ENCODE measurements around the gene TMEM117. TPM values are rescaled to one million over a fixed set of nuclear protein-coding genes. Genes with fewer than 3 reads are reported as not detected.

TMEM117 gene
- total and polyA plus RNA-seq, 2 donors (not counting 1 experiment from before 2014, with no cell fraction given) = 2.0 to 10.4 TPM

GRCh38 chr12:44357494-44357893, 521.6 kb downstream of the TMEM117 start:
- Histone ChIP-seq H3K4me2 (replicated peaks; ENCODE audit: low read depth, low read length, poor library complexity, severe bottlenecking) (no peak overlapping the region), H3K4me3 (ENCODE audit: control extremely low read depth in 1 of 5, extremely low read depth in 1 of 5, insufficient read depth in 1 of 5, low read depth in 2 of 5, low read length in 4 of 5) (no peak overlapping the region), H3K9ac (ENCODE audit: low read length) (no peak overlapping the region), H3K9me3 (ENCODE audit: control extremely low read depth in 1 of 3, control insufficient read depth in 2 of 3, insufficient read depth in 1 of 3, low read length in 2 of 3) (peaks cover 0 to 1% (median 0%) of the 10 kb centered on the region in 3 donors), H3K27me3 (replicated peaks in 1 of 4; ENCODE audit: control extremely low read depth in 1 of 4, control insufficient read depth in 3 of 4, insufficient read depth in 4 of 4, low read length in 3 of 4) (no peaks in the 10 kb centered on the region), H3K4me1 (ENCODE audit: control insufficient read depth in 2 of 2, insufficient read depth in 2 of 2, low read length in 2 of 2) (no peaks in the 10 kb centered on the region), H3K79me2 (ENCODE audit: control insufficient read depth, insufficient read depth, low read length) (no peaks in the 10 kb centered on the region), H3K27ac (ENCODE audit: low read length in 2 of 2) (no peak overlapping the region), H2AFZ (ENCODE audit: insufficient read depth, low read depth, low read length, poor library complexity, severe bottlenecking) (no peak overlapping the region), H3K36me3 (replicated peaks in 1 of 2; ENCODE audit: control extremely low read depth in 1 of 2, control insufficient read depth in 1 of 2, extremely low read depth in 1 of 2, insufficient read depth in 2 of 2, low read length in 1 of 2) (no peaks in the 10 kb centered on the region), H4K20me1 (ENCODE audit: control insufficient read depth, insufficient read depth, low read length, poor library complexity, severe bottlenecking) (no peaks in the 10 kb centered on the region)
- H3K27ac Mint-ChIP-seq = no peak overlapping the region
- H3K4me1 Mint-ChIP-seq = no peaks in the 10 kb centered on the region
- H3K4me3 Mint-ChIP-seq = no peak overlapping the region
- ATAC-seq (ENCODE audit: low read depth) = no peak
- ChIA-PET CTCF (no interaction called here), POLR2A (no interaction called here)
- no CpG with 5 or more reads among the region's 2 CpGs for WGBS (ENCODE audit: insufficient coverage)
- no peaks in the 10 kb centered on the region for H3K9me3 Mint-ChIP-seq (ENCODE audit: insufficient read depth)
- no peaks in the 10 kb centered on the region for H3K27me3 Mint-ChIP-seq
- intact Hi-C loops (cut with micrococcal nuclease) = no loop called here
- DNase-seq = no peak
- TF ChIP-seq CTCF (IDR thresholded peaks at IDR 0.05) = no peak
- TF ChIP-seq EZH2 (IDR thresholded peaks at IDR 0.05; ENCODE audit: borderline replicate concordance, insufficient read depth, low read depth, low read length, poor library complexity, severe bottlenecking) = no peak

GRCh38 chr12:44358636-44359035, 522.8 kb downstream of the TMEM117 start:
- CTCF ChIA-PET = no interaction called here
- no peak for TF ChIP-seq EZH2 (IDR thresholded peaks at IDR 0.05; ENCODE audit: borderline replicate concordance, insufficient read depth, low read depth, low read length, poor library complexity, severe bottlenecking)
- H3K4me2 ChIP-seq (replicated peaks; ENCODE audit: low read depth, low read length, poor library complexity, severe bottlenecking) = no peak overlapping the region
- Mint-ChIP-seq H3K4me1 (no peaks in the 10 kb centered on the region), H3K27ac (no peak overlapping the region), H3K9me3 (ENCODE audit: insufficient read depth) (no peaks in the 10 kb centered on the region), H3K27me3 (no peaks in the 10 kb centered on the region), H3K4me3 (no peak overlapping the region)
- H2AFZ ChIP-seq (ENCODE audit: insufficient read depth, low read depth, low read length, poor library complexity, severe bottlenecking) = no peak overlapping the region
- ATAC-seq (ENCODE audit: low read depth) (no peak), DNase-seq (no peak)
- no peak overlapping the region for H3K4me3 ChIP-seq (ENCODE audit: control extremely low read depth in 1 of 5, extremely low read depth in 1 of 5, insufficient read depth in 1 of 5, low read depth in 2 of 5, low read length in 4 of 5)
- no peaks in the 10 kb centered on the region for H3K79me2 ChIP-seq (ENCODE audit: control insufficient read depth, insufficient read depth, low read length)
- intact Hi-C loops (cut with micrococcal nuclease) = no loop called here
- no peaks in the 10 kb centered on the region for H4K20me1 ChIP-seq (ENCODE audit: control insufficient read depth, insufficient read depth, low read length, poor library complexity, severe bottlenecking)
- WGBS (ENCODE audit: insufficient coverage) = no CpG with 5 or more reads among the region's 1 CpG
- no peaks in the 10 kb centered on the region for H3K4me1 ChIP-seq (ENCODE audit: control insufficient read depth in 2 of 2, insufficient read depth in 2 of 2, low read length in 2 of 2)
- POLR2A ChIA-PET = no interaction called here
- H3K27me3 ChIP-seq (replicated peaks in 1 of 4; ENCODE audit: control extremely low read depth in 1 of 4, control insufficient read depth in 3 of 4, insufficient read depth in 4 of 4, low read length in 3 of 4) = no peaks in the 10 kb centered on the region
- no peaks in the 10 kb centered on the region for H3K36me3 ChIP-seq (replicated peaks in 1 of 2; ENCODE audit: control extremely low read depth in 1 of 2, control insufficient read depth in 1 of 2, extremely low read depth in 1 of 2, insufficient read depth in 2 of 2, low read length in 1 of 2)
- H3K9ac ChIP-seq (ENCODE audit: low read length) = no peak overlapping the region
- H3K9me3 ChIP-seq (ENCODE audit: control extremely low read depth in 1 of 3, control insufficient read depth in 2 of 3, insufficient read depth in 1 of 3, low read length in 2 of 3) = peaks cover 0 to 1% (median 0%) of the 10 kb centered on the region in 3 donors
- no peak overlapping the region for H3K27ac ChIP-seq (ENCODE audit: low read length in 2 of 2)

Data from B cell (primary cell).